SHP77 (cell line): ENCODE data around the gene IRX1.

Experiments used
- DNase-seq, 2 experiments: peaks; one replicate each; lab custom pipeline; 2025; lab: John Stamatoyannopoulos, UW

The IRX1 gene

DNA sequence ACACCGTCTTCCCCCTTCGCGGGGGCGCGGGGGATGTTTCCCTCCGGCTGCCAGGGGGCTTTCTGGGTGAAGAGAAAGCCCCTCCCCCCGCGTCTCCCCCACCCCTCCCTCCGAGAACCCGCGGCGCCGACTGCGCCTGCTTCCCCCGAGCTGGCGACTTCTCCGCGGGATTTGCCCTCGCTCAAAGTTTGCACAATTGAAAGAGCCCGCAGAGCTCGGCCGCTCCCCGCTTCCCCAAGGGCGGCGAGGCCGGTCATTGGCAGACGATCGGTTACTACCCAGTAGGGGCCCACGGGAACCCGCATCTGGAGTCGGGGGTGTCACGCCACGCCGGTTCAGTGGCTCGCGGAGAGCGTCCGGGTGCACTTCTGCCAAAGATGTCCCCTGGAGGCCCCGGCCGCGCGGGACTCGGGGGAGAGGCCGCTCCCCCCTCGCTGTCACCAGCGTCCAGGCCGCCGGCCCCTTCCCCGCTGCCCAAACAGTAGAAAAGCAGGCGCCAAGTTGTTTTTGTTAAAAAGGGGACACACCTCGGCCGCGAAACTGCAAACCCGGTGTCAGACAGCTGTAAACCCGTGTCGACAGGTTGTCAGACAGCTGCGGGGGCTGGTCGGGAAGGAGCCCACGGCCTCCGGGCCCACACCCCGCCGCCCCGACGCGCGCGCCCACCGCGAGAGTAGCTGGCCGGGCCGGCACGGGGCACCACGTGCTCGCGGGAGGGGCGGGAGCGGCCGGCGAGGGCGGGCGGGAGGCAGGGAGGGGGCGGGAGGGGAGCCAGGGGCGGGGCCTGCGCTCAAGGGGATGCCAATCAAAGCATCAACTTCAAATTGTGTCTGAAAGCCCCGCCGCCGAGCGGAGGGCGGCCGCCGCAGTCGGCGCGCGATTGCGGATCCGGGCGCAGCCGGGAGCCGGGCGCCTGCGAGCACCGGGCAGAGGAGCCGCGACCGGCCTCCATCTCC is at the start of gene IRX1:
IRX1 (plus strand) TSS at position 827 of the 956 bp plus-strand sequence. CDS start 274 bp downstream, outside the sequence.
- DNase-seq: no peak

DNA sequence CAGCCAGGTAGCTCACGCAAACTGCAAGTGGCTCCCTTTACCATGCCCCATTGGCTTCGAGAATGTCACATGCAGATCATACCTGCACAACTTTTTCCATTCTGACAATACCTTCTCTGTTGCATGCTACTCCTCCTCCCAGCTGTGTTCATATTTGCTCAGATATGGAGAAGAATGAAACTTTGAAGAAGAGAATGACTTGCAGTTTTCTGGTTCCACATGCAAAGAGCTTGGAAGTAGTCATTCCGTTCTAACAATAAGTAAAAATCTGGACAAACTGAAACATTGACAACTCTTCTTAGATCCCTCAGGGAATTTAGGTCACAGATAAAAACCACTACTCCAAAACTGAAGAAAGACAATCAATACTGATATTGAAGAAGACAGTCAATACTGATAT is 49.6 kb upstream of the IRX1 start:
- no peak for DNase-seq

DNA sequence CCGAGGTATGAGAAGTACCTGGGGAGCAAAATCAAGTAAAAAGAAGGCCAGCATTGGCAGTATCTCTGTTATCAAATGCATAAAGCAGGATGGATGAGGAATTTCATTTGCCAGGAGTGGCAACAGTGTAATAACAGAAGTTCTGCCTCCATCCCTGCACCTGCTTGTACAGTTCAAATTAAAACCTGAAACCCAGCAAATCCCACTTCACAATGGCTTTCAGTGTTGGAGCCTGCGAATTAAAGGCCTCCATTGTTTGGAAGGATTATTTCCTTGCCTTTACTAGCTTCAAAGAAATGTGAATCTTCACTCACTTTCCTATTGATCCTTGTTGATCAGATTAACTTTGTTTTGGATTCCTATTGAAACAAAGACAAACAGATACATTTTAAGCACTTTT is 31.5 kb upstream of the IRX1 start:
- no peak for DNase-seq

DNA sequence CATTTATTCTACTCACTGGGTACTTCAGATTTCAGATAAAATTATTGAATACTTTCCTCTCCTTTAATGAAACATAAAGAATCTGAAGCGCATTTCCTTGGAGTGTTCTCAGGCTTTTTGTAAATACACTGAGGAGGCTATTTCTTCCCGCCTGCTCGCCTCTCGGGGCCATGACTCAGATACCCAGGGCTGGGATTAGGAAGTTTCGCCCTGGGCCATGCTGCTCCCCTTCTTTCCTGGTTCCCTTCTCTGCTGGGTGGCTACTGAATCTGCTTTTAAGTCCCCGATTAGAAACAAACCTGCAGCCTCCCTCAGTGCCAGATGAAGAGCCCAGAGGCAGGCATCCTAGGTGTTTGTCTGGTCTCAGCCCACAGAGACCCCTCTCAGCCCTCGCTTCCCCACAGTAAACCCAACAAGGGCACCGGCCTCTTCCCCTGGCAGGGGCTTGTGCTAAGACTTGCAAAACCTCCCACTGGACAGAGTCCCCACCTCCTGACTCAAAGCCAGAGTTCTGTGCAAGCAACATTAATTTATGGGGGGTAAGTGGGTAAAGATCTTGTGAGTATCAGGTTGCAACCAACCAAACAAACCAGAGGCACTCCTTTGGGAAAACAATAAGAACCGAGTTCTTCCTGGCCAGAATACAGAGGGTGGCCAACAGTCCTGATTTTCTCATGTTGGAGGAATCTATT is 30.7 kb upstream of the IRX1 start:
- no peak for DNase-seq

DNA sequence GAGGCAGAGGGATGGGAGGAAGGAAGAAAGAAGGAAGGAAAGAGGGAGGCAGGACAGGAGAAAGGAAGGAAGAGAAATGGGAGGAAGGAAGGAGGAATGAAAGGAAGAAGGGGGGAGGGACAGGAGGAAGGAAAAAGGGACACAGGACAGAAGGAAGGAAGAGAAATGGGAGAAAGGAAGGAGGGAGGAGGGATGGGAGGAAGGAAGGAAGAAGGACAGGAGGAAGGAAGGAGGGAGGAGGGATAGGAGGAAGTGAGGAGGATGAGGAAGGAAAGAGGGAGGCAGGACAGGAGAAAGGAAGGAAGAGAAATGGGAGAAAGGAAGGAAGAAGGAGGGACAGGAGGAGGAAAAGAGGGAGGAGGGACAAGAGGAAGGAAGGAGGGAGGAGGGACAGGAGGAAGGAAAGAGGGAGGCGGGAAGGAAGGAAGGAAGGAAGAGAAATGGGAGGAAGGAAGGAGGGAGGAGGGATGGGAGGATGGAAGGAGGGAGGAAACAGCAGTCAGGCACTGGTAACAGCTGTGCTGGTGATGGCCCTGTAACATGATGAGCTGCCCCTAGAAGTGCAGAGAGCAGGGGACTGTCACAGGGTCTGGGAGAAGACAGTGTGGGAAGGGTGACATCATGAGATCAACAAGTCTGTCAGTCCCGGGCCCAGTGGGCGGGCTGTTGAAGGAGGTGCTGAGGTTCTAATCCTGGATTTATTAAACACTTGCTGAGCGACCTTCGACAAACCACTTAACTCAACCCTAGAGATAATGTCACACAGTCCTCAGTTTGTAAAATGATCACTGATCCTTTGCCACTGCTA is 10.7 kb upstream of the IRX1 start:
- no peak for DNase-seq

DNA sequence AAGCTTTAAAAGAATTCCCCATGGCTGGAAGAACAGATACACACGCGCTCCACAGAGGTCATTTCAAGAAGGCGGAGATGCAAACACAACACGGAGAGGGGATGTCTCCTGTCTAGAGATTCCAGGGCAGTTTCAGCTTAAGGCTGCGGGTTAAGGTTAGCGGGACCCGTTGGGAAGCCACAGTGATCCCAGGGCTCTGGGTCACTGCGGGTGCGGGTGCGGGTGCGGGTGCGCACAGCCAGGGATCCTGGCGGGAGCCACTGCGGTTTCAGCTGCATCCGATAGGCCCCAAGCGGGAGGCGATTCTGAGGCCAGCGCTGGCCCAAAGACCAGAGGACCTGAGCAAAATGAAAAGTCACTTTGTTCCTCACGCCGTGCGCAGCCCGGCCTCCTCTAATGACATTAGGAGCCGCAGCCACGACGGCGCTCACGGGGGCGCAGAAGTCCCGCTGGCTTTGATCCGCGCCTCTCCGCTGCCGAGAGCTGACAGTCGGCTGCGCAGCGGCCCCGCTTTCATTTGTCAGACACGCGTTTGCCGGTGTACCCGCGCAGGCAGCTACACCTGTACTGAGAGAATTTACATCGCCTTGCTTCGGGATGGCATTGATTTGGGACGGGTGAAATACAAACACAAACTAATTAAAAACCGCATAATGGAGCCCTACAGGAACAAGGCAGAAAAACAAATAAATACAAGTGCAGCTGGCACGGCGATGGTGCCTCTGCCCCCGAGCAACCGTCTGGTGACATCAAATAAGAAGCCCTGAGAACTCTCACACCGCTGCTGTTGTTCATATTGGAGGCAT is 5.3 kb upstream of the IRX1 start:
- DNase-seq: no peak

DNA sequence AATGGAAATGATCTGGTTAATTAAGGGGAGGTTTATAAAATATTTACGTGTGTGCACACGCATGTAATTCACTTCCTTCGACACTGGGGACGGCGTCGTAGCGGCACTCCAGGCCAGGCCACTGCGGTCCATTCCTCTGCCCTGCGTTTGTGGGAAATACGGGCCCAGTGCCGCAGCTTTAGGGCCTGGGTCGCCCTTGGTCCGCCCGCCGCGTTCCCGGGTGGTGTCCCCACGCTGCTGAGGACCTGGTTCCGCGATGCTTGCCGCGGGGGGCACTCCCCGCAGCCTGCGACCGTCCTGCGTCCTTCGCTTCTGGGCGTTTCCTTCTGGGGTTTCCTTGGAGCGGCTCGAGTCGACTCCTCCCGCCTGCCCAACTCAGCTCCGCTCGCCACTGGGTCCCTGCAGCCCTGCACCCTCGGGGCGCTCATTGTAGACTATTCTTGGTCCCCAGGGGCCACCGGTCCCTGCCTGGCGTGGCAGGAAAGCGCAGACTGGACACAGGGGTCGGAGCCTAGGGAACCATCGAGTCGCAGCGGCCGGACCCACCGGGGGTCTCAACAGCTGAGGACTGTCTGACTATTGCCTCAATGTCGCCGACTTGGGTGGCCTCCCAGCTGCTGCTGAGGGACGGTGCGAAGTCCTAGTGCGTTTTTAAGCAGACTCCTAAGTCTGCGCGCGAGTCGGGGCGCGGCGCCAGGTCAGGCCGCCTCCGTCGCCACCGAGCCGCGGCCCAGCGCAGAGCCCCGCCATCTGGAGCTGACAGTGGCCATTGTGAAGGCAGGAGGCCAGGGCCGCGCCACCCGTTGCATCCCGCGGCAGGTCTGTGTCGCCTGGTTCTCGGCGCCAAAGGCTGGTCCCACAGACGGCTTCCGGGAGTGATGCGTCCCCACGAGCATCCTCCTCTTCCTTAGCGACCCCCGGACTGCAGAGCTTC is 4.4 kb upstream of the IRX1 start:
- DNase-seq: no peak

DNA sequence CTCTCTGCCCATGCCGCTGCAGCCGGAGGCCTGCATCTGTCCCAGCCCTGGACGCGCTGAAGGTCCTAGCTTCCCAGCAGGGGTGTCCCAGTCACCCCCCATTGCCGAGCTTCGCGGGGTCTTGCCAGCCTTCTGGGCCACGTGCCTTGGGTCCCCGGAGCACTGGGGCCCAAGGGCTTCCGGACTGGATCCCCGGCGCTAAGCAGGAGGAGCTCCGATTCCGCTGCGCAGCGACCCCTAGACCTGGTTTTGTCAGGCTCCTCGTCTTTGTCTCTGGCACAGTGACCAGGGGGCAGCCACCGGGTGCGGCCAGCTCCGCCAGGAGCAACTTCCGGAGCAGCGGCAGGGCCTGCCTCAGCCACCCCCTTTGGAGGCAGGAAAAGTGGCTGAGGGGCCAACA is 3.3 kb upstream of the IRX1 start:
- no peak for DNase-seq

DNA sequence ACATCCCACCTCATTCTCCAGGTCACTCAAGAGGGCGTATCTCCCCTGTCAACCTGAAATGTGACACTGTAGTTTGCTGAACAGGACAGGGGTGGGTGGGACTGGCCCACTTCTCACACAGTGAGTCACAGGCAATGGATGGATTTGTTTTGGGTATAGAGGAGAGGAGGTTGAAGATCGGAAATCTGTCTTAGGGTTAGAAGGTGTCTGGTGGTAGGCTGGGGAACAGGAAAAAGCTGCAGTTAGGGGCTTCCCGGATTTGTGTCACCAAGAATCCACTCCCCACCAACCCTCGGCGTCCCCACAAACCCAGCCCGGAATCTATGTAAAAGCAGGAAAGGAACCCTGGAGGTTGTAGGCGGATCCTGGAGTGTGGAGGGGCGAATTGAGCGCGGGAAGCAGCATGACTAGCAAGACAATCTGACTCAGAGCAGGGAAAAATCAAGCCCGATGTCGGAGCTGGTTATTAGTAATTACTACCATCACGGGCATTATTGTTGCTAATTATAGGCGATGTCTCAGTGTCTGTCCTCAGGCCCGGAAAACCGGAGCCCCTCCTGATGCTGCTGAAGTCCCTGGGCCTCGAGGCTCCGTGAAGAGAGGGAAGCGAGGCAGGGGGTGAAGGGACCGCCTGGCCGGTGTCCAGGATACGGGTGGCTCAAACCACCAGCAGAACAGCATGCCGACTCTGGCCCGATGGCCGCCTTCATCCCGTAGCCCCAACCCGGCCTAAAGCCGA is 1.7 kb upstream of the IRX1 start:
- DNase-seq: no peak

DNA sequence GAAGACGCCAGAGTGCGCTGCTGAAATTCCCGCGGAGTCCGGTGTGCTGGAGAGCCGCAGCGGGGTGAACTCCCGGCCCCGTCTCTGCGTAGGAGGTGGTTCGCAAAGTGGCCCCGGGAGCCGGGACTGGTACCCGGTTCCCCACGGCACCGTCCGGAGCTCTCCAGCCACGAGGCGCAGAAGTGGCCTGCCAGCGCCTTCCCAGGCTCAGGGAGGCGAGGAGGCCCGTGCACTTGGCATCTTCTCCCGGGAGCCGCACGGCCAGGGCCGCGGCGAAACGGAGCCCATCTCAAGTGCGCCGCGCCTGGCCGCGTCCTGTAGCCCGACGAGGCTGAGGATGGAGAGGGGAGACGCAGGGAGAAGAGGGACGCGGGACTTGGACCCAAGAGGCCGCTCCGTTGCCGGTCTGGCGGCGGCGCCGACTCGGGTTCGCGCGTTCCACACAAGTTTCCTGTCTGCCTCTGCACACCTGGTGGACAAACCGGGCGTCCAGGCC is 1.1 kb upstream of the IRX1 start:
- DNase-seq: no peak

DNA sequence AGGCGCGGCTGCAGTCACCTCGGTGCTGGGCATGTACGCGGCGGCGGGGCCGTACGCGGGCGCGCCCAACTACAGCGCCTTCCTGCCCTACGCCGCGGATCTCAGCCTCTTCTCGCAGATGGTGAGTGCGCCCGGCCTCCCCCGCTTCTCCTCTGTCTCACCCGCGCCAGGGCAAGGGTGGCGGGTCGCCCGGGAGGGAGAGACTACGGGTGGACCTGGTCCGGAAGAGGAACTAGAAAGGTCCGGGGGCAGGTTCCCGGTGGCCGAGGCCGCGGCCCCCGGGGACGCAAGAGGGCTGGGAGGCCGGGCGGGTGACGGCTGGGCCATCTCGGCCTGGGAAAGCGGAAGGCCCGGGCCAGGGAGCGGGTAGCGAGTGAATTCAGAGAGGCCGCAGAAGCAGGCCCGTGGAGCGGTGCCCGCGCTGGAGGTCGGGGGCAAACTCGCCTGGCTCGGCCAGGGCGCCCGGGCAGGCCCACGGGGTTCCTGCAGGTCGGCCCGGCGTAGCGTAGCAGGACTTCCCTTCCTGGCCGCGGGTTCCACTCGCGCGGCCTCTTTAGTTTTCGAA is 711 bp downstream of the IRX1 start:
- no peak for DNase-seq

DNA sequence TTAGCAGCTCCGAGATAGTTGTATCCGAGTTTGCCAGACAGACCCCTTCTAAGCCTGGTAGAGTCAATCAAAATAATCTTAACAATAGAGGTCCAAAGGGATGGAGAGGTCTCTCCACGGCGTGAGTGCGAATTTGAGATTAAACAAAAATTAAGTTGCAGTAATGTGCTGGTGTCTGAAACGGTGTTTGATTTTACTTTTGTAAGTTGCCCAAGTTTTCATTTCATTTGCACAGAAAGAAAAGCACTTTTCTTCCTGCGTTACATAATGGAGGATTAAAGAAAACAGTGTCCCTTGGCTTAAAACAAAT is 1.2 kb downstream of the IRX1 start:
- DNase-seq: no peak

DNA sequence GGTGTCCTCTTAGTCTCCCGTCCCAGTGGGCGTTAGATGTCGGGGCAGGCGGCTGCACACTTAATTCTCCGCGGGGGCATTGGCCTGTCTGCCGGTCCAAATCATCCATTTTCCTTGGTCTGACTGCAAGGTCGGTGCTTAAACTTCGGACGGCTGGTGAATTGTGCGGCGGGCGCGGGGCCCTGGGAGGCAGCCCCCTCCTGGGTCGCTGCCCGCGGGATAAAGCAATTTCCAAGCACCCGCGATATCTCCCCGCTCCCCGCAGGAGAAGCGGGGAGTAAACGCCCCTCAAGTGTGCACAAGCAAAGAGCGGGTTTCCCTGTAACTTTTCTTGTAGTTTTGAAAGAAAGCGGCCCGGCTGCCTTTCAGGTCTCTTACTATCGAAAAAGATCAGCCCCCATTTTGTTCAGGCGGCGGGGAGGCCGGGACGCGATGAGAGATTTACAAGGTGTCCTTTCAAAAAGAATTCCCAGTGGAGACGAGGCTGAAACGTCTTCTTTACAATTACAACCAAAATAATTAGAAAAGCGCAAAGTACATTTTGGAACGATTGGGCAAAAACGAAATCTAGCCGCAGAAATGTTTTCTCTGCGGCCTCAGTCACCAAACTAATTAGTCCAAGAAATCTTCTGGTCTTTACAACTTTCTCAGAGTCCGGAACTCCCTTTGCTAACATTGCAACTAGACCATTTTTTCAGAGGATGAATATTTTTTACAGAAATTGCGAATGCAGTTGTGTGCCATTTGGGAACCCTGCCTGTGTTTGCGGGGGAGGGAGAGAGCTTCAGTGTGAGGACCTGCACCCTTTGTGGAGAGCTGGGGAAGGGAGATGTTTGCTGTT is 1.8 kb downstream of the IRX1 start:
- DNase-seq: no peak

DNA sequence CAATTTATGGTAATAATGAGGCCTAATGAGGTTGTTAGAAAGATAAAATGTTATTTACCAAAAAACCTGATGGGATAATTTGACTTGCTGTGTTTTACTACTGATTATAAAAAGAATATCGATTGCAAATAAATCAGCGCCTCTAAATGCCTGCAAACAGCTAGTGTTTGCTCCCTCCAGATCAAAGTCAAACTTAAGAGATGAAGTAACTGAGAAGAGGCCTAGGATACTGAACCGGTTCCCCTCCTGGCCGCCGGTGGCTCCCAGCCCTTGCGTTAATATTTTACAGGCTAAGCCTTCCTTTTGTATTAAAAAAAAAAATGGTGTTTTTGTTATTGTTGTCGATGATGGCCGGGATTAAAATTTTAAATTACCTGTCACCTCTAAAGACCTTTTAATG is 2.6 kb downstream of the IRX1 start:
- DNase-seq: no peak

DNA sequence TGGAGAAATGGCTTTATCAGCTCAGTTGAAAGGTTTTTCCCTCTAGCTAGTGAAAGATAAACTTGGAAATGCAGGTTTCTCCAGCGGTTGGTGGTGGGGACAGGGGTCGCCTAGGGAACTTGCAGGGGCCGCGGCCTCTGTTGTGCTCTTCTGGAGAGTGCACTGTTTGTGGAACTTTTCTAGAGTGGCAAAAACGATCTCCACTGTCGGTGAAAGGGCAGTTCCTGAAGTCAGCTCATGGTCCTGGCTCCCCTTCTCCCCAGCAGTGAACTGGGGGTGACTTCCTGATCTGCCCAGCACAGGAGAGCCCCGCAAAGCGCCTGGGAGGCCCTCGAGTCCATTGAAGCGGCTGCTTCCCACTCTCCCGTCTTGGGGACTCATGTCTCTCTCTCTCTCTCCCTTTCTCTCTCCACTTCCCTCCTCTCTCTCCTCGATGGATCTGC is 3.2 kb downstream of the IRX1 start:
- no peak for DNase-seq

DNA sequence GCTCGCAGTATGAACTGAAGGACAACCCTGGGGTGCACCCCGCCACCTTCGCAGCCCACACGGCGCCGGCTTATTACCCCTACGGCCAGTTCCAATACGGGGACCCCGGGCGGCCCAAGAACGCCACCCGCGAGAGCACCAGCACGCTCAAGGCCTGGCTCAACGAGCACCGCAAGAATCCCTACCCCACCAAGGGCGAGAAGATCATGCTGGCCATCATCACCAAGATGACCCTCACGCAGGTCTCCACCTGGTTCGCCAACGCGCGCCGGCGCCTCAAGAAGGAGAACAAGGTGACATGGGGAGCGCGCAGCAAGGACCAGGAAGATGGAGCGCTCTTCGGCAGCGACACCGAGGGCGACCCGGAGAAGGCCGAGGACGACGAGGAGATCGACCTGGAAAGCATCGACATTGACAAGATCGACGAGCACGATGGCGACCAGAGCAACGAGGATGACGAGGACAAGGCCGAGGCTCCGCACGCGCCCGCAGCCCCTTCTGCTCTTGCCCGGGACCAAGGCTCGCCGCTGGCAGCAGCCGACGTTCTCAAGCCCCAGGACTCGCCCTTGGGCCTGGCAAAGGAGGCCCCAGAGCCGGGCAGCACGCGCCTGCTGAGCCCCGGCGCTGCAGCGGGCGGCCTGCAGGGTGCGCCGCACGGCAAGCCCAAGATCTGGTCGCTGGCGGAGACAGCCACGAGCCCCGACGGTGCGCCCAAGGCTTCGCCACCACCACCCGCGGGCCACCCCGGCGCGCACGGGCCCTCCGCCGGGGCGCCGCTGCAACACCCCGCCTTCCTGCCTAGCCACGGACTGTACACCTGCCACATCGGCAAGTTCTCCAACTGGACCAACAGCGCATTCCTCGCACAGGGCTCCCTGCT is 3.8 kb downstream of the IRX1 start:
- DNase-seq: no peak
